HCT116 (cell line): Measurements from ENCODE around the gene MGAT4A. TPM values are rescaled to one million over a fixed set of nuclear protein-coding genes. Genes with fewer than 3 reads are reported as not detected.

ENCODE experiments used
- ATAC-seq: fragments of 200-7000 bp; cut with Tn5 transposase; 2 replicates; pipeline ENCODE4 v1.9.1; 2020; ENCODE audit warnings: mild to moderate bottlenecking, moderate library complexity
- BruUV-seq: library from RNA; stranded (reverse); fragments of 400-500 nt; replicated peaks from 2 replicates; lab custom pipeline; 2021; lab: Mats Ljungman, UMichigan
- CTCF ChIA-PET: fragments of 300-600 bp; sonication (Branson Sonifier 250); formaldehyde crosslinking; loops from one replicate; lab custom pipeline; 2021; ENCODE audit warnings: antibody characterized with exemption; lab: Charles Lee
- POLR2A ChIA-PET: fragments of 300-600, 350-600 bp; sonication (Branson Sonifier 250); formaldehyde crosslinking; loops from one replicate; lab custom pipeline; 2021; ENCODE audit warnings: antibody characterized with exemption; lab: Charles Lee
- RAD21 ChIA-PET, 2 experiments: fragments of 300-600 bp; sonication (Branson Sonifier 250); formaldehyde crosslinking; loops; one replicate each; lab custom pipeline; 2023; ENCODE audit warnings: low total read pairs in 2 of 2; ENCODE audit not compliant: uncharacterized antibody in 2 of 2, unreplicated experiment in 2 of 2, low non-redundant PET in 1 of 2; lab: Charles Lee
- DNase-seq: peaks from one replicate; pipeline ENCODE4 v3.0.0-alpha.2; 2010; ENCODE audit warnings: low read depth, low spot score
- H2AFZ ChIP-seq: fragments of 200-600 bp; shearing (Covaris generic), sonication (generic); 2 replicates; pipeline ENCODE4 v1.6.1; 2017; ENCODE audit warnings: low read depth, mixed run types, mixed read lengths, antibody characterized with exemption, low read length; ENCODE audit not compliant: poor library complexity, severe bottlenecking
- H3K27ac ChIP-seq: 2 replicates; pipeline ENCODE4 v1.5.1; 2012; ENCODE audit warnings: low read depth, low read length
- H3K27me3 ChIP-seq: fragments of 200-600 bp; sonication (generic); 2 replicates; pipeline ENCODE4 v1.6.1; 2016; ENCODE audit warnings: mixed run types, low read length, mixed read lengths; ENCODE audit not compliant: insufficient read depth
- H3K36me3 ChIP-seq, 2 experiments: fragments of 200-500 bp in 1 of 2; fragments of 200-600 bp in 1 of 2; sonication (Bioruptor generic) in 1 of 2; sonication (generic) in 1 of 2; 2 replicates each; pipeline versions ENCODE4 v1.5.1 to v1.6.1; 2014 to 2016; ENCODE audit warnings: low read length in 2 of 2, inconsistent platforms in 1 of 2, mixed read lengths in 1 of 2, mixed run types in 1 of 2; ENCODE audit not compliant: insufficient read depth in 2 of 2, control insufficient read depth in 1 of 2
- H3K4me1 ChIP-seq, 2 experiments: fragments of 200-600 bp in 1 of 2; sonication (generic) in 1 of 2; 2 replicates each; pipeline versions ENCODE4 v1.5.1 to v1.6.1; 2012 to 2017; ENCODE audit warnings: low read length in 2 of 2, inconsistent platforms in 1 of 2, mild to moderate bottlenecking in 1 of 2, mixed read lengths in 1 of 2, mixed run types in 1 of 2, moderate library complexity in 1 of 2; ENCODE audit not compliant: insufficient read depth in 2 of 2, control insufficient read depth in 1 of 2
- H3K4me2 ChIP-seq: fragments of 200-600 bp; sonication (generic); 2 replicates; pipeline ENCODE4 v1.6.1; 2017; ENCODE audit warnings: mixed run types, low read length, mixed read lengths
- H3K4me3 ChIP-seq, 2 experiments: fragments of 200-600 bp in 1 of 2; sonication (generic) in 1 of 2; replicated peaks in 1 of 2; 2 replicates each; pipeline ENCODE4 v1.5.1; 2011 to 2016; ENCODE audit warnings: low read length in 2 of 2, control low read depth in 1 of 2, low read depth in 1 of 2, mild to moderate bottlenecking in 1 of 2, mixed read lengths in 1 of 2, mixed run types in 1 of 2
- H3K79me2 ChIP-seq: fragments of 200-600 bp; sonication (generic); 2 replicates; pipeline ENCODE4 v1.6.1; 2017; ENCODE audit warnings: mild to moderate bottlenecking, mixed run types, low read length, moderate library complexity, mixed read lengths; ENCODE audit not compliant: insufficient read depth
- H3K9ac ChIP-seq: fragments of 200-600 bp; sonication (generic); 2 replicates; pipeline ENCODE4 v1.6.1; 2016; ENCODE audit warnings: low read length, mixed read lengths
- H3K9me2 ChIP-seq: fragments of 200-600 bp; sonication (generic), shearing (Covaris generic); 2 replicates; pipeline ENCODE4 v1.6.1; 2017; ENCODE audit warnings: mixed run types, mild to moderate bottlenecking, moderate library complexity; ENCODE audit not compliant: insufficient read depth
- H3K9me3 ChIP-seq, 2 experiments: fragments of 200-500 bp in 1 of 2; fragments of 200-600 bp in 1 of 2; sonication (Bioruptor generic) in 1 of 2; sonication (generic) in 1 of 2; 2 replicates each; pipeline ENCODE4 v1.6.1; 2014 to 2017; ENCODE audit warnings: low read length in 2 of 2, mixed read lengths in 2 of 2, inconsistent platforms in 1 of 2, low read depth in 1 of 2, mild to moderate bottlenecking in 1 of 2, mixed run types in 1 of 2, moderate library complexity in 1 of 2; ENCODE audit not compliant: control insufficient read depth in 1 of 2, insufficient read depth in 1 of 2
- H4K20me1 ChIP-seq: fragments of 200-600 bp; sonication (generic), shearing (Covaris generic); 2 replicates; pipeline ENCODE4 v1.6.1; 2017; ENCODE audit warnings: mixed run types, mild to moderate bottlenecking, moderate library complexity; ENCODE audit not compliant: insufficient read depth
- CBX3 ChIP-seq: IDR thresholded peaks from 2 replicates; pipeline ENCODE4 v1.6.1; 2012; ENCODE audit warnings: low read depth
- CEBPB ChIP-seq: IDR thresholded peaks from 2 replicates; pipeline ENCODE4 v1.6.1; 2012; ENCODE audit warnings: low read depth
- ELF1 ChIP-seq: IDR thresholded peaks from 2 replicates; pipeline ENCODE4 v1.6.1; 2012; ENCODE audit warnings: low read depth, borderline replicate concordance
- EZH2 ChIP-seq: fragments of 200-600 bp; sonication (generic); IDR thresholded peaks from 2 replicates; pipeline ENCODE4 v1.6.1; 2017; ENCODE audit warnings: antibody characterized with exemption, mixed run types
- EZH2phosphoT487 ChIP-seq: fragments of 200-600 bp; IDR thresholded peaks from 2 replicates; pipeline ENCODE4 v1.6.1; 2018; ENCODE audit warnings: antibody characterized with exemption, borderline replicate concordance
- FOSL1 ChIP-seq: IDR thresholded peaks from 2 replicates; pipeline ENCODE4 v1.6.1; 2012; ENCODE audit warnings: low read depth
- JUND ChIP-seq: IDR thresholded peaks from 2 replicates; pipeline ENCODE4 v1.6.1; 2012
- POLR2AphosphoS5 ChIP-seq: IDR thresholded peaks from 2 replicates; pipeline ENCODE4 v1.6.1; 2011; ENCODE audit warnings: mild to moderate bottlenecking, low read depth, low read length, moderate library complexity
- SP1 ChIP-seq: IDR thresholded peaks from 2 replicates; pipeline ENCODE4 v1.6.1; 2012; ENCODE audit warnings: low read depth
- TCF7L2 ChIP-seq: IDR thresholded peaks from 2 replicates; pipeline ENCODE4 v1.7.0; 2011; ENCODE audit warnings: borderline replicate concordance, inconsistent platforms; ENCODE audit not compliant: insufficient read depth, insufficient read length; ENCODE audit errors: extremely low read depth
- YY1 ChIP-seq: IDR thresholded peaks from 2 replicates; pipeline ENCODE4 v1.6.1; 2011; ENCODE audit warnings: low read length, low read depth, moderate library complexity, mild to moderate bottlenecking; ENCODE audit not compliant: insufficient replicate concordance; ENCODE audit errors: extremely low read depth
- ZFX ChIP-seq: fragments of 450-650 bp; IDR thresholded peaks from 2 replicates; pipeline ENCODE4 v1.6.1; 2017
- ZNF274 ChIP-seq: fragments of 200-500 bp; sonication (Bioruptor generic); IDR thresholded peaks from 2 replicates; pipeline ENCODE4 v1.6.1; 2014; ENCODE audit warnings: mild to moderate bottlenecking, low read depth, low read length, inconsistent platforms
- intact Hi-C: fragments of 100-400 bp; cut with micrococcal nuclease; formaldehyde crosslinking; loops from 2 replicates; pipeline ENCODE4 v1.10.0; 2022
- total RNA-seq: library from RNA; stranded (reverse); gene quantifications from one replicate; pipeline ENCODE4 v1.2.1, GENCODE V29; 2021; ENCODE audit not compliant: unreplicated experiment
- TF ChIP-seq, protein P1 (sequence below): IDR thresholded peaks from 2 replicates; pipeline ENCODE4 v1.6.1; 2012
- TF ChIP-seq, protein P2 (sequence below), 3 experiments: fragments of 200-600 bp in 1 of 3; sonication (generic) in 1 of 3; IDR thresholded peaks in 2 of 3; conservative IDR thresholded peaks in 1 of 3; 2 replicates each; pipeline ENCODE4 v1.5.1; 2012 to 2017; ENCODE audit warnings: low read depth in 2 of 3, low read length in 2 of 3, antibody characterized with exemption in 1 of 3, borderline replicate concordance in 1 of 3, control low read depth in 1 of 3, mild to moderate bottlenecking in 1 of 3, mixed read lengths in 1 of 3, mixed run types in 1 of 3, moderate library complexity in 1 of 3; ENCODE audit not compliant: insufficient read depth in 1 of 3
- TF ChIP-seq, protein P3 (sequence below): IDR thresholded peaks from 2 replicates; pipeline ENCODE4 v1.6.1; 2012

The MGAT4A gene
- total RNA-seq, 1 experiment from 2014 or later: 10.2 TPM

DNA sequence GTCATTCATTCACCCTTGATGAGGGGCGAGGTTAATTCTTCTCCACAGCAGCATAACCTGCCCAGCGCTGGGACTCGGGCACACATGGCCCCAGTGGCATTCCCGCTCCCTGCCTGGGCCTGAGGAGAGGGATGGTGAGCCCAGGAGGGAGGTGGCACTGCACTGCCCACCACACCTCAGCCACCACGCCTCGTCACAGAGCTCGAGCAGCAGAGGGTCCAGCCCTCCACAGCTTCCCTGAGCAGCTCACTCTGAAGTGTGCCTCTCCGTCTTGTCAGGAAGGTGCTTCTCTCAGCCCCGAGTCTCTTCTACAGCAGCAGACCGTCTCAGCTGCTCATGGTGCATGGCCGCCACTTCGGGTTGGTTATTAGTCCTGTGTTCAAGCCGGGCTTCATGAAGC is 157.5 kb downstream of the MGAT4A start:
- no TSS peak for BruUV-seq
- H3K36me3 ChIP-seq: peaks cover 0 to 7% of the 10 kb centered on the region in 2 experiments; a peak in 1 of 4 replicates
- no peak overlapping the region for H2AFZ ChIP-seq
- no peaks in the 10 kb centered on the region for H3K9me3 ChIP-seq
- H3K4me3 ChIP-seq: no peak overlapping the region
- no peak for TF ChIP-seq EZH2phosphoT487
- no peak for TF ChIP-seq YY1
- TF ChIP-seq FOSL1: no peak
- TF ChIP-seq, protein P1, sequence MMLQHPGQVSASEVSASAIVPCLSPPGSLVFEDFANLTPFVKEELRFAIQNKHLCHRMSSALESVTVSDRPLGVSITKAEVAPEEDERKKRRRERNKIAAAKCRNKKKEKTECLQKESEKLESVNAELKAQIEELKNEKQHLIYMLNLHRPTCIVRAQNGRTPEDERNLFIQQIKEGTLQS: no peak
- TF ChIP-seq CBX3: no peak
- TF ChIP-seq CEBPB: no peak
- TF ChIP-seq JUND: no peak
- TF ChIP-seq SP1: no peak
- TF ChIP-seq, protein P2, sequence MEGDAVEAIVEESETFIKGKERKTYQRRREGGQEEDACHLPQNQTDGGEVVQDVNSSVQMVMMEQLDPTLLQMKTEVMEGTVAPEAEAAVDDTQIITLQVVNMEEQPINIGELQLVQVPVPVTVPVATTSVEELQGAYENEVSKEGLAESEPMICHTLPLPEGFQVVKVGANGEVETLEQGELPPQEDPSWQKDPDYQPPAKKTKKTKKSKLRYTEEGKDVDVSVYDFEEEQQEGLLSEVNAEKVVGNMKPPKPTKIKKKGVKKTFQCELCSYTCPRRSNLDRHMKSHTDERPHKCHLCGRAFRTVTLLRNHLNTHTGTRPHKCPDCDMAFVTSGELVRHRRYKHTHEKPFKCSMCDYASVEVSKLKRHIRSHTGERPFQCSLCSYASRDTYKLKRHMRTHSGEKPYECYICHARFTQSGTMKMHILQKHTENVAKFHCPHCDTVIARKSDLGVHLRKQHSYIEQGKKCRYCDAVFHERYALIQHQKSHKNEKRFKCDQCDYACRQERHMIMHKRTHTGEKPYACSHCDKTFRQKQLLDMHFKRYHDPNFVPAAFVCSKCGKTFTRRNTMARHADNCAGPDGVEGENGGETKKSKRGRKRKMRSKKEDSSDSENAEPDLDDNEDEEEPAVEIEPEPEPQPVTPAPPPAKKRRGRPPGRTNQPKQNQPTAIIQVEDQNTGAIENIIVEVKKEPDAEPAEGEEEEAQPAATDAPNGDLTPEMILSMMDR (IDR thresholded peaks at IDR 0.05 in 2 of 3, conservative IDR thresholded peaks at IDR 0.05 in 1 of 3; ENCODE audit: borderline replicate concordance in 1 of 3, insufficient read depth in 1 of 3, low read depth in 2 of 3, low read length in 2 of 3): no peak
- no peak for TF ChIP-seq ZFX
- no peak for TF ChIP-seq ZNF274
- TF ChIP-seq, protein P3, sequence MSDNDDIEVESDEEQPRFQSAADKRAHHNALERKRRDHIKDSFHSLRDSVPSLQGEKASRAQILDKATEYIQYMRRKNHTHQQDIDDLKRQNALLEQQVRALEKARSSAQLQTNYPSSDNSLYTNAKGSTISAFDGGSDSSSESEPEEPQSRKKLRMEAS: no peak
- TF ChIP-seq ELF1: no peak
- TF ChIP-seq EZH2: no peak
- TF ChIP-seq POLR2AphosphoS5: no peak
- TF ChIP-seq TCF7L2: no peak
- H4K20me1 ChIP-seq: no peaks in the 10 kb centered on the region
- no peak overlapping the region for H3K4me2 ChIP-seq
- H3K27me3 ChIP-seq: no peaks in the 10 kb centered on the region
- CTCF ChIA-PET: no interaction called here
- H3K9ac ChIP-seq: no peak overlapping the region
- H3K27ac ChIP-seq: no peak overlapping the region
- DNase-seq (no peak), ATAC-seq (no peak)
- intact Hi-C loops: no loop called here
- H3K79me2 ChIP-seq: no peaks in the 10 kb centered on the region
- POLR2A ChIA-PET: no interaction called here
- H3K9me2 ChIP-seq: no peaks in the 10 kb centered on the region
- RAD21 ChIA-PET: no interaction called here
- H3K4me1 ChIP-seq: no peaks in the 10 kb centered on the region
